ENCODE results near the gene ASB5.

- TF ChIP-seq POLR2A (IDR thresholded peaks at IDR 0.05; ENCODE audit: low read depth, low read length) (no peak), ZNF274 (IDR thresholded peaks at IDR 0.05; ENCODE audit: insufficient read depth, insufficient read length) (no peak), EP300 (IDR thresholded peaks at IDR 0.05; ENCODE audit: borderline replicate concordance in 1 of 2, control insufficient read depth in 1 of 2, low read depth in 2 of 2, low read length in 2 of 2) (no peak), NFIC (IDR thresholded peaks at IDR 0.05; ENCODE audit: low read depth, low read length) (no peak)
Observed at GRCh38 chr4:176238157-176238610, 30.8 kb downstream of the ASB5 start.
